Neural cell (in vitro differentiated cells): ENCODE measurements around the gene CRYBB1. TPM values are rescaled to one million over a fixed set of nuclear protein-coding genes. Genes with fewer than 3 reads are reported as not detected.

ENCODE experiments used
- H2AFZ ChIP-seq: fragments of 200-600, 300-800 bp; sonication (generic), shearing (Covaris generic); 2 replicates; pipeline ENCODE4 v1.6.0; 2014; ENCODE audit warnings: low read depth, mild to moderate bottlenecking, antibody characterized with exemption, low read length, moderate library complexity
- H3F3A ChIP-seq: fragments of 200-600 bp; shearing (Covaris generic); 2 replicates; pipeline ENCODE4 v1.6.1; 2016; ENCODE audit warnings: mild to moderate bottlenecking, moderate library complexity, mixed read lengths, antibody characterized with exemption, low read length; ENCODE audit not compliant: insufficient read depth, poor library complexity, severe bottlenecking
- H3K27ac ChIP-seq: fragments of 200-600, 300-800 bp; sonication (generic), shearing (Covaris generic); 2 replicates; pipeline ENCODE4 v1.5.1; 2014; ENCODE audit warnings: mild to moderate bottlenecking, low read length, moderate library complexity
- H3K27me3 ChIP-seq: fragments of 300-800, 200-600 bp; sonication (generic), shearing (Covaris generic); 2 replicates; pipeline ENCODE4 v1.6.0; 2014; ENCODE audit warnings: mild to moderate bottlenecking, low read depth, low read length, moderate library complexity; ENCODE audit not compliant: insufficient read depth
- H3K36me3 ChIP-seq: fragments of 300-800, 200-600 bp; sonication (generic), shearing (Covaris generic); 2 replicates; pipeline ENCODE4 v1.5.1; 2014; ENCODE audit warnings: mild to moderate bottlenecking, antibody characterized with exemption, low read length, moderate library complexity; ENCODE audit not compliant: insufficient read depth
- H3K4me2 ChIP-seq: fragments of 300-800, 200-600 bp; sonication (generic), shearing (Covaris generic); 2 replicates; pipeline ENCODE4 v1.6.0; 2014; ENCODE audit warnings: mild to moderate bottlenecking, low read length
- H3K4me3 ChIP-seq: fragments of 300-800, 200-600 bp; sonication (generic), shearing (Covaris generic); 2 replicates; pipeline ENCODE4 v1.5.1; 2014; ENCODE audit warnings: mild to moderate bottlenecking, low read length, moderate library complexity
- H3K79me2 ChIP-seq: fragments of 200-600 bp; shearing (Covaris generic); replicated peaks from 2 replicates; pipeline ENCODE4 v1.6.0; 2014; ENCODE audit warnings: mild to moderate bottlenecking, low read length, moderate library complexity; ENCODE audit not compliant: insufficient read depth
- H3K9ac ChIP-seq: fragments of 300-800, 200-600 bp; sonication (generic), shearing (Covaris generic); 2 replicates; pipeline ENCODE4 v1.6.1; 2016; ENCODE audit warnings: mild to moderate bottlenecking, low read length, mixed read lengths
- H3K9me2 ChIP-seq: fragments of 200-600 bp; shearing (Covaris generic); 2 replicates; pipeline ENCODE4 v1.6.1; 2016; ENCODE audit warnings: mild to moderate bottlenecking, low read length, mixed read lengths; ENCODE audit not compliant: insufficient read depth
- H3K9me3 ChIP-seq: fragments of 200-600, 300-800 bp; sonication (generic), shearing (Covaris generic); 2 replicates; pipeline ENCODE4 v1.6.1; 2016; ENCODE audit warnings: mild to moderate bottlenecking, mixed run types, low read length, moderate library complexity, mixed read lengths
- H4K20me1 ChIP-seq: fragments of 200-600 bp; shearing (Covaris generic); 2 replicates; pipeline ENCODE4 v1.6.1; 2016; ENCODE audit warnings: mild to moderate bottlenecking, mixed run types; ENCODE audit not compliant: insufficient read depth
- EP300 ChIP-seq: fragments of 450-650 bp; conservative IDR thresholded peaks from 2 replicates; pipeline ENCODE4 v1.6.1; 2014; ENCODE audit warnings: antibody characterized with exemption, mild to moderate bottlenecking, moderate library complexity; ENCODE audit not compliant: poor library complexity, severe bottlenecking
- EZH2 ChIP-seq: fragments of 200-600, 300-800 bp; shearing (Covaris generic), sonication (generic); IDR thresholded peaks from 2 replicates; pipeline ENCODE4 v1.6.1; 2014; ENCODE audit warnings: antibody characterized with exemption, low read length, borderline replicate concordance, mild to moderate bottlenecking; ENCODE audit not compliant: insufficient read depth, poor library complexity, severe bottlenecking
- MXI1 ChIP-seq: fragments of 450-650 bp; conservative IDR thresholded peaks from 2 replicates; pipeline ENCODE4 v1.6.1; 2014; ENCODE audit warnings: antibody characterized with exemption, mild to moderate bottlenecking; ENCODE audit not compliant: poor library complexity, severe bottlenecking
- POLR2AphosphoS5 ChIP-seq: IDR thresholded peaks from 2 replicates; pipeline ENCODE4 v1.6.1; 2012
- RAD21 ChIP-seq: fragments of 450-650 bp; conservative IDR thresholded peaks from 2 replicates; pipeline ENCODE4 v1.6.1; 2014; ENCODE audit warnings: antibody characterized with exemption, mild to moderate bottlenecking, moderate library complexity
- SMC3 ChIP-seq: fragments of 450-650 bp; conservative IDR thresholded peaks from 2 replicates; pipeline ENCODE4 v1.6.1; 2014; ENCODE audit warnings: antibody characterized with exemption, mild to moderate bottlenecking, moderate library complexity; ENCODE audit not compliant: poor library complexity
- TAF1 ChIP-seq: IDR thresholded peaks from 2 replicates; pipeline ENCODE4 v1.6.1; 2012; ENCODE audit warnings: low read depth
- polyA plus RNA-seq: library from polyadenylated mRNA; depleted of rRNA; stranded (reverse); fragments of >200 nt; gene quantifications from 2 replicates; pipeline ENCODE4 v1.2.3, GENCODE V29; 2014
- TF ChIP-seq, protein P1 (sequence below): fragments of 450-650 bp; IDR thresholded peaks from 2 replicates; pipeline ENCODE4 v1.5.1; 2014; ENCODE audit warnings: antibody characterized with exemption, mild to moderate bottlenecking, moderate library complexity; ENCODE audit not compliant: poor library complexity, severe bottlenecking
- TF ChIP-seq, protein P2 (sequence below): IDR thresholded peaks from 2 replicates; pipeline ENCODE4 v1.6.1; 2012; ENCODE audit warnings: borderline replicate concordance

CRYBB1 gene
- polyA plus RNA-seq, 1 donor from 2014 or later: not detected

DNA sequence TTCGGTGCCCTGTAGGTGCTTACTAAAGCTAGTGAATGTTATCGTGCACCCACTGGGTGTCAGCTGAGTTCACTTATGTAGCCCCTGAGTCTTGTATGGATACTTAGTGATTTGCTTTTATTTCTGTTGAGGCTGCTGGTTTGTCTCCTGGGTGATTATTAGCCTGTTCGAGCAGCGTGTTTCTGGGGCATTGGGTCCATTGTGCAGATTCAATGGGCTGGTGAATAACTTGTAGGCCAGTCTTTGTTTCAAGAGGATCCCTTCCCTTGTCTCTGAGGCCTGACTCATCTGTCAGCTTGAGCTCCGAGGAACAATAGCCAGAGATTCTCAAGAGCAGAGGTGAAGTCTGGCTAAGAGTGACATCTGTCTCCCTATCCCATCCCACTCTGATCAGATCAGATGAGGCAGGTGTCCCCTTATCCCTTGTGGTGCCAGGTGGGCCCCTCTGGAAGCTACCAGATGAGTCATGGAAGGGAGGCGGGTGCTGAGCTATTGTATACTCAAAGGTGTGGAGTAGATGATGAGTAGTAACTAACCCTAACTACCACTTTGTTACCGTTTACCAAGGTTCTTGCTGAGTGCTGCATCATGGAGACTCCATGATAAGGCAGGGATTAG, 43.2 kb upstream of the CRYBB1 start:
- H3K27me3 ChIP-seq: no peaks in the 10 kb centered on the region
- peak overlapping the region; percentile 36 for H3K9ac ChIP-seq
- peak overlapping the region; percentile 73 for H3K4me2 ChIP-seq
- peaks cover under 1% of the 10 kb centered on the region for H3K36me3 ChIP-seq
- H3K9me3 ChIP-seq: no peaks in the 10 kb centered on the region
- H4K20me1 ChIP-seq: peaks cover 26% of the 10 kb centered on the region
- H2AFZ ChIP-seq: no peak overlapping the region
- no peaks in the 10 kb centered on the region for H3K9me2 ChIP-seq
- peaks cover 4% of the 10 kb centered on the region for H3F3A ChIP-seq
- peak overlapping the region; percentile 39 for H3K27ac ChIP-seq
- peak overlapping the region; percentile 98 for H3K4me3 ChIP-seq
- H3K79me2 ChIP-seq: peaks cover 74% of the 10 kb centered on the region
- TF ChIP-seq EZH2 (no peak), EP300 (no peak), POLR2AphosphoS5 (no peak), RAD21 (no peak), SMC3 (no peak), TAF1 (no peak), MXI1 (no peak)
- TF ChIP-seq, protein P1, sequence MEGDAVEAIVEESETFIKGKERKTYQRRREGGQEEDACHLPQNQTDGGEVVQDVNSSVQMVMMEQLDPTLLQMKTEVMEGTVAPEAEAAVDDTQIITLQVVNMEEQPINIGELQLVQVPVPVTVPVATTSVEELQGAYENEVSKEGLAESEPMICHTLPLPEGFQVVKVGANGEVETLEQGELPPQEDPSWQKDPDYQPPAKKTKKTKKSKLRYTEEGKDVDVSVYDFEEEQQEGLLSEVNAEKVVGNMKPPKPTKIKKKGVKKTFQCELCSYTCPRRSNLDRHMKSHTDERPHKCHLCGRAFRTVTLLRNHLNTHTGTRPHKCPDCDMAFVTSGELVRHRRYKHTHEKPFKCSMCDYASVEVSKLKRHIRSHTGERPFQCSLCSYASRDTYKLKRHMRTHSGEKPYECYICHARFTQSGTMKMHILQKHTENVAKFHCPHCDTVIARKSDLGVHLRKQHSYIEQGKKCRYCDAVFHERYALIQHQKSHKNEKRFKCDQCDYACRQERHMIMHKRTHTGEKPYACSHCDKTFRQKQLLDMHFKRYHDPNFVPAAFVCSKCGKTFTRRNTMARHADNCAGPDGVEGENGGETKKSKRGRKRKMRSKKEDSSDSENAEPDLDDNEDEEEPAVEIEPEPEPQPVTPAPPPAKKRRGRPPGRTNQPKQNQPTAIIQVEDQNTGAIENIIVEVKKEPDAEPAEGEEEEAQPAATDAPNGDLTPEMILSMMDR: no peak
- TF ChIP-seq, protein P2, sequence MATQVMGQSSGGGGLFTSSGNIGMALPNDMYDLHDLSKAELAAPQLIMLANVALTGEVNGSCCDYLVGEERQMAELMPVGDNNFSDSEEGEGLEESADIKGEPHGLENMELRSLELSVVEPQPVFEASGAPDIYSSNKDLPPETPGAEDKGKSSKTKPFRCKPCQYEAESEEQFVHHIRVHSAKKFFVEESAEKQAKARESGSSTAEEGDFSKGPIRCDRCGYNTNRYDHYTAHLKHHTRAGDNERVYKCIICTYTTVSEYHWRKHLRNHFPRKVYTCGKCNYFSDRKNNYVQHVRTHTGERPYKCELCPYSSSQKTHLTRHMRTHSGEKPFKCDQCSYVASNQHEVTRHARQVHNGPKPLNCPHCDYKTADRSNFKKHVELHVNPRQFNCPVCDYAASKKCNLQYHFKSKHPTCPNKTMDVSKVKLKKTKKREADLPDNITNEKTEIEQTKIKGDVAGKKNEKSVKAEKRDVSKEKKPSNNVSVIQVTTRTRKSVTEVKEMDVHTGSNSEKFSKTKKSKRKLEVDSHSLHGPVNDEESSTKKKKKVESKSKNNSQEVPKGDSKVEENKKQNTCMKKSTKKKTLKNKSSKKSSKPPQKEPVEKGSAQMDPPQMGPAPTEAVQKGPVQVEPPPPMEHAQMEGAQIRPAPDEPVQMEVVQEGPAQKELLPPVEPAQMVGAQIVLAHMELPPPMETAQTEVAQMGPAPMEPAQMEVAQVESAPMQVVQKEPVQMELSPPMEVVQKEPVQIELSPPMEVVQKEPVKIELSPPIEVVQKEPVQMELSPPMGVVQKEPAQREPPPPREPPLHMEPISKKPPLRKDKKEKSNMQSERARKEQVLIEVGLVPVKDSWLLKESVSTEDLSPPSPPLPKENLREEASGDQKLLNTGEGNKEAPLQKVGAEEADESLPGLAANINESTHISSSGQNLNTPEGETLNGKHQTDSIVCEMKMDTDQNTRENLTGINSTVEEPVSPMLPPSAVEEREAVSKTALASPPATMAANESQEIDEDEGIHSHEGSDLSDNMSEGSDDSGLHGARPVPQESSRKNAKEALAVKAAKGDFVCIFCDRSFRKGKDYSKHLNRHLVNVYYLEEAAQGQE: no peak

- TF ChIP-seq EZH2: no peak
- no peak for TF ChIP-seq POLR2AphosphoS5
- TF ChIP-seq, protein P2: no peak
- no peak for TF ChIP-seq SMC3
- TF ChIP-seq, protein P1: no peak
- H3K4me2 ChIP-seq: peak overlapping the region; percentile 73
- peak overlapping the region; percentile 36 for H3K9ac ChIP-seq
- peak overlapping the region; percentile 39 for H3K27ac ChIP-seq
- H3K9me3 ChIP-seq: no peaks in the 10 kb centered on the region
- peak overlapping the region; percentile 98 for H3K4me3 ChIP-seq
- H2AFZ ChIP-seq: no peak overlapping the region
- H4K20me1 ChIP-seq: peaks cover 26% of the 10 kb centered on the region
- H3K36me3 ChIP-seq: no peaks in the 10 kb centered on the region
- peaks cover 69% of the 10 kb centered on the region for H3K79me2 ChIP-seq
- H3K27me3 ChIP-seq: no peaks in the 10 kb centered on the region
- no peaks in the 10 kb centered on the region for H3K9me2 ChIP-seq
- H3F3A ChIP-seq: peaks cover 4% of the 10 kb centered on the region
Observed at GRCh38 chr22:26660356-26660755, 42.5 kb upstream of the CRYBB1 start.
